ENCODE data around the gene HERC4. TPM values are rescaled to one million over a fixed set of nuclear protein-coding genes. Genes with fewer than 3 reads are reported as not detected.

Gene HERC4
- total RNA-seq, 1 experiment from 2014 or later, result 95.2 TPM

DNA sequence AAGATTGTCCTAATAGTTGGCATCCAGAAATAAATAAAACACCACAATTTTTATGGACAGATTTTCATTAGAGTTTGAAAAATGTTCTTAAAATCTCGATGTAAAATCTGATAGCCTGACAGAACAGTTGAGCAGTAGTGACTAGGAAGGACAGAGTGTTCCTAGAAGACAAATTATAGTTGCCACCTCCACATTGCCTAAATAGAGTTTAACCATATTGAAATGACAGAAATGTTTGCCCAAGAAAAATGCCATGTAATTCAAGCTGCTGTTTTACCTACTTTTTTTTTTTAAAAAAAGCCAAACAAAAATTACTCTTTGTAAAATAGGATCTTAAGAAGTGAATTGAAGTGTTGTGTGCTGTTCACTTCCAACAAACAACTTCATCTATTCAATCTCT, 8.9 kb upstream of the HERC4 start:
- DNase-seq, result no peak
- H3K4me1 Mint-ChIP-seq (ENCODE audit: low read depth, unreplicated experiment), result peaks cover 40% of the 10 kb centered on the region
- no TSS peak for BruUV-seq (replicated peaks)
- CTCF ChIA-PET, result interaction anchor here (2.4 kb wide), 1 partner anchor 73 kb away, joined by 19 read pairs; no protein-coding TSS in a partner anchor
- H3K27me3 Mint-ChIP-seq (ENCODE audit: unreplicated experiment), result no peaks in the 10 kb centered on the region
- H3K9me3 Mint-ChIP-seq (ENCODE audit: low read depth, unreplicated experiment), result no peaks in the 10 kb centered on the region
- TF ChIP-seq, protein P1, sequence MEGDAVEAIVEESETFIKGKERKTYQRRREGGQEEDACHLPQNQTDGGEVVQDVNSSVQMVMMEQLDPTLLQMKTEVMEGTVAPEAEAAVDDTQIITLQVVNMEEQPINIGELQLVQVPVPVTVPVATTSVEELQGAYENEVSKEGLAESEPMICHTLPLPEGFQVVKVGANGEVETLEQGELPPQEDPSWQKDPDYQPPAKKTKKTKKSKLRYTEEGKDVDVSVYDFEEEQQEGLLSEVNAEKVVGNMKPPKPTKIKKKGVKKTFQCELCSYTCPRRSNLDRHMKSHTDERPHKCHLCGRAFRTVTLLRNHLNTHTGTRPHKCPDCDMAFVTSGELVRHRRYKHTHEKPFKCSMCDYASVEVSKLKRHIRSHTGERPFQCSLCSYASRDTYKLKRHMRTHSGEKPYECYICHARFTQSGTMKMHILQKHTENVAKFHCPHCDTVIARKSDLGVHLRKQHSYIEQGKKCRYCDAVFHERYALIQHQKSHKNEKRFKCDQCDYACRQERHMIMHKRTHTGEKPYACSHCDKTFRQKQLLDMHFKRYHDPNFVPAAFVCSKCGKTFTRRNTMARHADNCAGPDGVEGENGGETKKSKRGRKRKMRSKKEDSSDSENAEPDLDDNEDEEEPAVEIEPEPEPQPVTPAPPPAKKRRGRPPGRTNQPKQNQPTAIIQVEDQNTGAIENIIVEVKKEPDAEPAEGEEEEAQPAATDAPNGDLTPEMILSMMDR (IDR thresholded peaks at IDR 0.05; ENCODE audit: unreplicated experiment), result no peak
- H3K27ac Mint-ChIP-seq (ENCODE audit: unreplicated experiment), result no peak overlapping the region
- no peak overlapping the region for H3K4me3 Mint-ChIP-seq (ENCODE audit: low read depth, unreplicated experiment)
- peaks cover 5% of the 10 kb centered on the region for H3K36me3 Mint-ChIP-seq (ENCODE audit: insufficient read depth, unreplicated experiment)
- intact Hi-C loops (cut with micrococcal nuclease; ENCODE audit: unreplicated experiment), result loop anchor here (1.0 to 10.0 kb wide), 4 partner anchors 72 to 229 kb away; no protein-coding TSS in a partner anchor

DNA sequence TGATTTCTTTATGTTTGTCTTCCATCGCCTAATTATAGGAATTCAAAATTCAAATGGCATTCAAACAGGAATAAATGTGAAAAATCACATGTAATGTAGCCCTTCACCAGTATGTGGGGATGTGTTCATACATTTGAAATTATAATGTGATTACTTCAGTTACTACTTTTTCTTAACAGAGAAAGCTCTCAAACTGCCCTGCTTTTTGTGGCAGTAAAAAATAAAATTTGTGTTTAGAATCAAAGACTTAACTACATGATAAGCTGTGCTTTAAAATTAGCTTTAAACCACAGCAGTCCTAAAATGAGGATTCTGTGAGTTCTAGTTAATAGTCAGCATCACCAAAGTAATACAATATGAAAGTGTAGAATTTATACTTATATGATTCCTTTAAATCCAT, 7.8 kb upstream of the HERC4 start:
- Mint-ChIP-seq H3K4me3 (ENCODE audit: low read depth, unreplicated experiment) (no peak overlapping the region), H3K9me3 (ENCODE audit: low read depth, unreplicated experiment) (no peaks in the 10 kb centered on the region), H3K4me1 (ENCODE audit: low read depth, unreplicated experiment) (peaks cover 29% of the 10 kb centered on the region), H3K27ac (ENCODE audit: unreplicated experiment) (peak overlapping the region; percentile 36), H3K36me3 (ENCODE audit: insufficient read depth, unreplicated experiment) (peaks cover 5% of the 10 kb centered on the region), H3K27me3 (ENCODE audit: unreplicated experiment) (no peaks in the 10 kb centered on the region)
- intact Hi-C loops (cut with micrococcal nuclease; ENCODE audit: unreplicated experiment), result loop anchor here (1.0 to 10.0 kb wide), 4 partner anchors 73 to 228 kb away; no protein-coding TSS in a partner anchor
- CTCF ChIA-PET, result interaction anchor here (0.6 to 2.4 kb wide), 6 partner anchors 11 to 225 kb away, joined by 3 to 19 read pairs (median 4); no protein-coding TSS in a partner anchor
- no peak for DNase-seq
- no TSS peak for BruUV-seq (replicated peaks)
- TF ChIP-seq, protein P1 (IDR thresholded peaks at IDR 0.05; ENCODE audit: unreplicated experiment), result peak; percentile 23

GRCh38 chr10:68081916-68082315, 6.8 kb upstream of the HERC4 start:
- no TSS peak for BruUV-seq (replicated peaks)
- intact Hi-C loops (cut with micrococcal nuclease; ENCODE audit: unreplicated experiment), result loop anchor here (2.0 to 10.0 kb wide), 2 partner anchors 221 to 227 kb away; no protein-coding TSS in a partner anchor
- Mint-ChIP-seq H3K36me3 (ENCODE audit: insufficient read depth, unreplicated experiment) (peaks cover 5% of the 10 kb centered on the region), H3K9me3 (ENCODE audit: low read depth, unreplicated experiment) (no peaks in the 10 kb centered on the region), H3K4me3 (ENCODE audit: low read depth, unreplicated experiment) (no peak overlapping the region), H3K4me1 (ENCODE audit: low read depth, unreplicated experiment) (peaks cover 20% of the 10 kb centered on the region), H3K27me3 (ENCODE audit: unreplicated experiment) (no peaks in the 10 kb centered on the region), H3K27ac (ENCODE audit: unreplicated experiment) (no peak overlapping the region)
- no peak for DNase-seq
- TF ChIP-seq, protein P1 (IDR thresholded peaks at IDR 0.05; ENCODE audit: unreplicated experiment), result no peak
- CTCF ChIA-PET, result interaction anchor here (0.6 kb wide), 1 partner anchor 24 kb away, joined by 3 read pairs; no protein-coding TSS in a partner anchor

GRCh38 chr10:68080853-68081431, 5.9 kb upstream of the HERC4 start:
- Mint-ChIP-seq H3K36me3 (ENCODE audit: insufficient read depth, unreplicated experiment) (peaks cover 5% of the 10 kb centered on the region), H3K4me1 (ENCODE audit: low read depth, unreplicated experiment) (peaks cover 12% of the 10 kb centered on the region), H3K27me3 (ENCODE audit: unreplicated experiment) (no peaks in the 10 kb centered on the region), H3K27ac (ENCODE audit: unreplicated experiment) (no peak overlapping the region), H3K9me3 (ENCODE audit: low read depth, unreplicated experiment) (no peaks in the 10 kb centered on the region), H3K4me3 (ENCODE audit: low read depth, unreplicated experiment) (no peak overlapping the region)
- TF ChIP-seq, protein P1 (IDR thresholded peaks at IDR 0.05; ENCODE audit: unreplicated experiment), result no peak
- intact Hi-C loops (cut with micrococcal nuclease; ENCODE audit: unreplicated experiment), result loop anchor here (10.0 kb wide), 1 partner anchor 226 kb away; no protein-coding TSS in a partner anchor
- CTCF ChIA-PET, result no interaction called here
- no TSS peak for BruUV-seq (replicated peaks)
- DNase-seq, result no peak

All from Calu3 (cell line).